Superior temporal gyrus (tissue), 1 donor: ENCODE measurements around the gene AKAP8.
A peak's percentile ranks its signal among the peaks of the same experiment; 100 is the strongest.
"Not testable (repeated sequence)": the region's sequence is repeated elsewhere in the genome, so short reads cannot be mapped to it uniquely, and the experiment has no call there.

Source experiments
- DNase-seq: peaks from one replicate; pipeline ENCODE4 v3.0.0-alpha.2; 2016; ENCODE audit errors: extremely low spot score

Gene AKAP8

GRCh38 chr19:15404097-15404779 lies 24.7 kb upstream of the AKAP8 start:
- DNase-seq = peak; percentile 22

DNA sequence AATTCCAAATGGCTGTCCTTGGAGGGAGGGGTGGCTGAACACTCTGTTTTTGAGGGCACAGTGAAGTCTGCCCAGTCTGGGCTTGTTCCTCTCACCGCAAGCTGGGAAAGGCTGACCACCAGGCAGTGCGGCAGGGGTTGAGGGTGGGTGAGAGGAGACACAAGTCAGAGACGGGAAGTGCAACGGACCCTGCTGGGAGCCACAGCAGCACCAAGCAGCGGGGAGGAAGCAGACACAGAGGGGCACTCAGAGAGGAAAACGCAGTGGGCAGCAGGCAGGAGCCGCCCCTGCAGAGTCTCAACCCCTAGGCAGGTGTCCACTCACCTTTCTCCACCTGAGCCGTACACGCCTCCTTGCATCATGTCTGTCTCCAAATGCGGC lies 23.6 kb upstream of the AKAP8 start:
- no peak for DNase-seq

DNA sequence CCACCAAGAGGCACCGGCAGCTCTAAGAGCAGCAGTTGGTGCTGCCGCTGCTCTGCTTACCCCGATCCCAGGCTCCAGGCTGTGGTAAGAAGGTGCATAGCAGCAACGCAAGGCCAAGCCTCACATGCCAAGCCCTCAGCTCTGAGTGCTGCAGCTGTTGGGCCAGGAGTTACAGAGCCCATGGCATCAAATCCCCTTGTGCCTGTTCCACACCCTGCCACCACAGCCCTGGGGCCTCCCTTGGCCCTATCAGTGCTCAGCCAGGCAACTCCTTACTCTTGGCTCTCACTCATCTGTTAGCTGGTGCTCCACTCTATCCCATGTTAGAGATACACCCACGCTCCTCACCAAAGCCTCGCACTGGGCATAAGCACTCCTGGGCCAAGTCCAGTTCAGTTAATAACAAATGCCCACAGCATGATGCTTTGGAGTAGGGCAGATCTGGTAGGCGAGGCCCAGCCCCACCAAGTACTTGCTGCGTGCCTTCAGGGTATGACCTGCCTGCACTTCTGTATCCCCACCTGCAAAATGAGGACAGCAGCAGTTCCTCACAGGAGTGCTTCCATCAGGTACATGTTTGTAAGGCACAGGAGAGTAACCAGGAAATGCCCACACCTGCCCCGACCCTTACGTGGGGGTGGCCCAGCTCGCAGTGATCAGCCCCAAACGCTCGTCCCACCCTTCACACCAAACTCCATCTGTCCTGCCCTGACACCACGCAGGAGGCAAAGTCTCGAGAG lies 23.0 kb upstream of the AKAP8 start:
- no peak for DNase-seq

DNA sequence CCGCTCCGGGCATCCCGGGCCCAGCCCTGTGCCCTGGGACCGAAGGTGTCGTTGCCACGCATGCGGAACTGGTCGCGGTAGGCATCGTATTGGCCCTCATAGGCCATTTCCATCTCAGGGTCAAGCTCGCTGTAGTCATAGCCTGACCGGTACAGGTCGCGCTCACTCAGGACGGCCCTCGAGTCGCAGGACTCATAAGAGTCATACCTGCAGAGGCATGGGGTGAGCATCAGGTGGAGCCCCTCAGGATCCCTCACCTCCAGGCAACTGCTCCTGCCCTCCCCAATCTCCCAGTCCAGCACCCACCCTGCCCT lies 21.8 kb upstream of the AKAP8 start:
- no peak for DNase-seq

DNA sequence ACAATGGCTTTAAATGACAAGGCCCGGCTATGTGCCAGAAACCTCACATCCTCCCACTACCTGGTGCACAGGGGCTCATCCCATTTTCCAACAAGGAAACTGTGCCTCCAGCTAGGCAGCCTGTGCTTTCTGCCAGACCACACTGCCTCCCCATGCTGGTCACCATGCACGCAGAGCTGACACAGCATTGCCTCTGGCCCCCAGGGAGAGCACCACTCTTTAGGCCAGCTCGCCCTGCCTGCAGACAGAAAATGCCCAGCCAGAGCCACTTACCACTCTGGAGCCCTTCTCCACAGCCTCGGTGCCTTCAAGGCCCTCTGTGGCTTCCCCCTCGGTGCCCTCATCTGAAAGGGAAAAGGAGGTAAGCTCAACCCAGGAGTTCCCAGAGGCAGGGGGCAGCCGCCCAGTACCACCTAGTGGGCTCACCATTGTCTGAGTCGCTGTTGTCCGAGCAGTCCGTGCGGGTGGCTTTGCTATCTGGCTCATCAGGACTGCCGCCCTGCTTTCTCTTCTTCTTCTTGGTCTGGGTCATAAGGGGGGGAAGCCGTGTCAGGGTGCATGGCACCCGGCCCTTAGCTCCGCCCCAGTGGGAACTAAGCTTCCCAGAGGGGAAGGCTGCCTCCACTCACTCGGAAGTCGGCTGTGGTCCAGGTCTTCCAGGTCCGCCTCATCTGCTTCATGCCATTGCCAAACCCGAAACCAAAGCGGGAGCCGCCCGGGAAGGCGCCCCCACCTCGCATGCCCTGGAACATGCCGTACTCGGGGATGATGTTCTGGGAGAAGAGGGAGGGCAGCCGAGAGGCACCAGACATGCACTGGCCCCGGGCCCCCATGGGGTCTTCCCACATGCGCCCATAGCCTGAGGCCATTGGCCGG lies 21.2 kb upstream of the AKAP8 start:
- DNase-seq = no peak

DNA sequence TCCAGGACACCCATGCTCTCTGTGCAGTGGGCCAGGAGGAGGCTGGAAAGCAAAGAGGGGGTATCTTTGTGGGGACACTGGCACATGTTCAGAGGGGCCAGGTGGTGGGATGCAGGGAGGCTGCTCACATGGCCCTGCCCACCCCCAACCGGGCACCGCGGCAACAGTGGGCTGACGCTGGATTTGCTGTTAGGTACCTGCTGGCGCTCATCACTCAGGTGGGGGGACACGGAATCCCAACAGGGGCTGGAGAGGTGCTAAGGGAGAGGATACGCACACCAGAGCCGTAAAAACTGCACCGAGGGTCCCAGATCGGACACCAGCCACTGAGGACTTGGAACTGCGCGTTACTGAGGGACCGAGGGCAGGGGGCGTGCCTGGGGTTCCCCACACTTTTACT lies 20.0 kb upstream of the AKAP8 start:
- DNase-seq = no peak

DNA sequence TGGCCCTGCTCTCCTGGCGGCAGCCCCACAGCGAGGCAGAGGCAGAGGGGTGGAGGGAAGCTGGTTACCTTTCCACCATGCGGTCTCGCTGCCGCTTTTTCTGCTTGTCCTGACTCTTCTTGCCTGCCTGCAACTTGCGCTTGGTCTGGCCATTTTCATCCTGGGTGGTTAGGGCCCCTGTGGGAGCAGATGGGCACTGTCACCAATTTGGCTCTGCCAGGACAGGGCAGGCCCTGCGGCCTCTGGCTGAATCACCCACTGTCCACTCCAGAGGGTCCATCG lies 19.6 kb upstream of the AKAP8 start:
- DNase-seq = no peak

GRCh38 chr19:15398501-15399233 lies 19.1 kb upstream of the AKAP8 start:
- DNase-seq = no peak

DNA sequence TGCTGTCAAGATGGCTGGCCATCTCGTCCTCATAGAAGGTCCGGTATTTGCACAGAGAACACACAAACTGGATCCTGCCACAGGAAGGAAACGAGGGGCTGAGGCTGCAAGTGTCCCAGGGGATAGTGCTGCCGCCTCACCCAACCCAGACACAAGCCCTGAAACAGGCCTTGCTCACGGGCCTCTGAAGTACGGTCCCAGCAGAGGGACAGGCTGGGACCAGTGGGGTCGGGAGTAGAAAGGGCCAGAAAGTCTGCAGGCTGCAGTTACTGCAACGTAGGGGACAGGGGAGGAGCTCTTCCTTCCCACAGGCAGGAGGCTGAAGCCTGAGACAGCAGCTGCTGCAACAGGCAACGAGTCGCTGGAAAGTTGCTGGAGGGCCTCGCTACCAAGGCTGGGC lies 18.2 kb upstream of the AKAP8 start:
- DNase-seq = no peak

DNA sequence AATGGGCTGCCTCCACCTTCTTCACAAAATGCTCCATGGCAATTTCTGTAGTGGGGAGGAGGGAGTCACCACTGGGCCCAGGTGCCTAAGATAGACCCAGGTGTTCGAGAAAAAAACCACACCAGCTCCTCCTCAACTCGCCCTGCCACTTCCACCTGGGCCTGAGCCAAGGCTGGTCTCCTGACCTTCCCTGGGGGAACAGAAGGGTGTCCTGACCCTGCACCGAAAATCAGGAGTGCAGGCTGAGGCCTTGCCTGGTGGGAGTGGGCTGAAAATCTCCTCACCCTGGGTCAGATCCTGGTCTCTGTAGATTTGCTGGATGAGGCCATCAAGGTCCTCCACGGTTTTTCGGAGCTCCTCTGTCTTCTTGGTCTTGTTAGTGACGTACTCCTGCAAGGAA lies 17.6 kb upstream of the AKAP8 start:
- no peak for DNase-seq

DNA sequence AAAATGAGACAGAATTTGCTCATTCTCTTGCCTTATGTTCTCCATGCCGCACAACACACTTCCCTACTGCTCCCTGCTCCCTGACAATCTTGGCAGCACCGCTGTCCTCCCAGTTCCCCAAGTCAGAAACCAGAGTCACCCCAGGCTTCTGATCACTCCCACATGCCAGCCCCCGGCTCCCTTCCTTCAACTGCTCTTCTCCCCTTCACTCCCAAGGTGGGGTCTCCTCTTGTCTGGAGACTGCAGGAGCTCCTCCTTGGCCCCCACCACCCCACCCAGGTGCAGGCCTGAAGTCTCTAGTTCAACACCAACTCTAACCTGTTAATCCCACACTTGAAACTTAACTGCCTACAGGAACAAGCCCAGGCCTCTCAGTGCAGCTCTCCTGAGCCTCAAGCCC lies 16.8 kb upstream of the AKAP8 start:
- DNase-seq = no peak

DNA sequence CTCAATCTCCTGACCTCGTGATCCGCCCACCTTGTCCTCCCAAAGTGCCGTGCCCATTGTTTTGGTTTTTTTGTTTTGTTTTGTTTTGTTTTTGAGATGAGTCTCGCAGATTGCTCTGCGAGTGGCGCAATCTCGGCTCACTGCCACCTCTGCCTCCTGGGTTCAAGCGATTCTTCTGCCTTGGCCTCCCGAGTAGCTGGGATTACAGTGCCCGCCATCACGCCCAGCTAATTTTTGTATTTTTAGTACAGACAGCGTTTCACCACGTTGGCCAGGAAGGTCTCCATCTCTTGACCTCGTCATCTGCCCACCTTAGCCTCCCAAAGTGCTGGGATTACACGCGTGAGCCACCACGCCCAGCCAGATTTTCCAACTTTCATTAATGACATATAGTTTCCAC lies 15.7 kb upstream of the AKAP8 start:
- not testable (repeated sequence) for DNase-seq

DNA sequence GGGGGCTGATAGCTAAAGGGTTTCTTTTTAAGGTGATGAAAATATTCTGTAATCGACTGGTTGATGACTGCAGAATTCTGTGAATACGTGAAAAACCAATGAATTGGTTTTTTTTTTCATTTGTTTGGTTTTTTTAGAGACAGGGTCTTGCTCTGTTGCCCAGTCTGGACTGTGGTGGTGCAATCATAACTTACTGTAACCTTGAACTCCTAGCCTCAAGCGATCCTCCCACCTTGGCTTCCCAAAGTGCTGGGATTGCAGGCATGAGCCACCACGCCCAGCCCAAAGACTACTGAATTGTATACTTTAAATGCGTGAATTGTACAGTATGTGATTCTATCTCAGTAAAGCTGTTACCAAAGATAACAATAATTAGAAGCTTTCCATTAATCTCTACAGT lies 14.8 kb upstream of the AKAP8 start:
- no peak for DNase-seq

DNA sequence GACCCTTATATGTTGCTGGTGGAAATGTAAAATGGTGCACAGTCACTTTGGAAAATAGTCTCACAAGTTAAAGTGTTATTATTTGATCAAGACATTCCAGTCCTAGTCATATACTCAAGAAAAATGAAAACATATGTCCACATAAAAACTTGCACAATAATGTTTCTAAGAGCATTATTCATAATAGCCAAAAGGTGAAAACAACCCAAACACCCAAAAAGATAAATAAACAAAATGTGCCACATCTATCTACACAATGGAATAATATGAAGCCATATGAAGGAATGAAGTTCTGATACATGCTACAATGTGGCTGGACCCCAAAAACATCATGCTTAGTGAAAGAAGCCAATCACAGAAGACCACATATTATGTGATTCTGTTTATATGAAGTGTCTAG lies 14.4 kb upstream of the AKAP8 start:
- DNase-seq = no peak

DNA sequence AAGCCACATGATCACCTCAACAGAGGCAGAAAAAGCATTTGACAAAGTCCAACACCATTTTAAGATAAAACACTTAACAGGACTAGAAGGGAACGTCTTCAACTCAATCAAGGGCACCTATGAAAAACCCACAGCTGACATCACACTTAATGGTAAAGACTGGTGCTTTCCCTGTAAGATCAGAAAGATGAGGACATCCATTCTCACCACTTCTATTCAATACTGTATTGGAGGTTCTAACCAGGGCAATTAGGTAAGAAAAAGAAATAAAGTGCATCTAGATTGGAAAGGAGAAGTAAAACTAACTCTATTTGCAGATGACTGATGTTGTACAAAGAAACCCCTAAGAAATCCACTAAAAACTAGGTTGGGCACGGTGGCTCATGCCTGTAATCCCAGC lies 11.2 kb upstream of the AKAP8 start:
- DNase-seq = no peak

DNA sequence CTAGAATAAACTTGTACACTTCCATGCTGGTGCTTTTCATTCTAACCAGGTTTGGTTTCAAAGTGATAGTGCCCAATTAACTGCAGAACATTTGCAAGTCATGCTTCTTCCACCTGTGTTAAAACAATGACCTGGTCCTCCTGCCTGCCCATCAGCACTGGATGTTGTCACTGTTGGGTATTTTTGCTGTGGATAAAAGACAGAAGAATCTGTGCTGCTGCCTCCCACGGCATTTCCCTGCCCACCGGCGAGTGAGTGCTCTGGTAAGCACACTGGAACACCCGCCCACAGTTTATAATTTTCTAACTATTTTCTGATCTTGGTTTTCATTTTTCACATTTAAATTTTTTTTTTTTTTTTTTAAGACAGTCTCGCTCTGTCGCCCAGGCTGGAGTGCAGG lies 2.3 kb upstream of the AKAP8 start:
- DNase-seq = peak; percentile 36

GRCh38 chr19:15381429-15381828 lies 1.8 kb upstream of the AKAP8 start:
- DNase-seq = no peak

- DNase-seq = no peak
These were observed 536 bp upstream of the AKAP8 start for GRCh38 chr19:15379999-15380647.

- DNase-seq = peak; percentile 47
These were observed 979 bp downstream of the AKAP8 start for GRCh38 chr19:15378534-15379082.

DNA sequence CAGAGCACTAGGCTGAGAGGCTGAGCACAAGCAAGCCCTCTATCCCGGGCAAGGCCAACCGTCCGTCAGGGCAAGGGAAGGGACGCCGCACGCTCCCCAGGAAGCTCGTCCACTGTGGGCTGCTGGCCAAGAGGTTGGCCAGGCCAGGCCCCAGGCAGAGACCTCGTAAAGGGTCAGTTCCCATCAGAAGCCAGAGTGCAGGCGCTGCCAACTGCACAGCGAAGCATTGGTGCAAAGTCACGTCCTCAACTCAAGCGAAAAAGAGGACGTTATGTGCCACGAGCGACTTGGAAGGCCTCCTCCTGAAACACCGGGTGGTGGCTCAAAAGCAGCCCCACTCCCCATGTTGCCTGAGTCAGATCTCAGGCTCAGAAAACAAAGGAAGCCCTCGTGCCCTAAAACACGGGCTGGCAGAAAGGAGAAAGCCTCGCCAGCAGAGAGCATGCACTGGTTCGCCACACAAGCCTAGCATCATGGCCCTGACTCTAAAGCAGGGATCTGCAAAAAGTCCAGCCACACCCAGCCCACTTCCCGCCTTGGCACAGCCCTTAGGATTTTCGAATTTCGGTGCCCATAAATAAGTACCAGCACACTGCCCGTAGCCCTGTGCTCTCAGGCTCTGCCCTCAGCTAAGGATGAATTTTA lies 4.7 kb downstream of the AKAP8 start:
- DNase-seq = no peak

GRCh38 chr19:15374105-15374651 lies 5.4 kb downstream of the AKAP8 start:
- no peak for DNase-seq
